Right atrium auricular region (tissue), 2 donors: ENCODE results near the gene NEDD4L. TPM values are rescaled to one million over a fixed set of nuclear protein-coding genes. Genes with fewer than 3 reads are reported as not detected.

Experiments
- DNase-seq: peaks from one replicate; pipeline ENCODE4 v3.0.0-alpha.2; 2019; ENCODE audit warnings: low spot score
- H3K27ac ChIP-seq, 2 donors: fragments of 200-600 bp; sonication (generic); 1 replicate in 1 of 2; 2 replicates in 1 of 2; pipeline ENCODE4 v1.5.1; 2016 to 2019
- H3K27me3 ChIP-seq, 2 donors: fragments of 200-600 bp; sonication (generic); one replicate each; pipeline versions ENCODE4 v1.5.1 to v1.6.0; 2017 to 2019
- H3K36me3 ChIP-seq: fragments of 200-600 bp; sonication (generic); one replicate; pipeline ENCODE4 v1.5.1; 2016
- H3K4me1 ChIP-seq, 2 donors: fragments of 200-600 bp; sonication (generic); one replicate each; pipeline versions ENCODE4 v1.5.1 to v1.6.0; 2017 to 2019
- H3K4me3 ChIP-seq, 2 donors: fragments of 200-600 bp; sonication (generic); 1 replicate in 1 of 2; 2 replicates in 1 of 2; pipeline ENCODE4 v1.5.1; 2017 to 2019; ENCODE audit warnings: mild to moderate bottlenecking in 1 of 2, moderate library complexity in 1 of 2
- H3K9me3 ChIP-seq, 2 donors: fragments of 200-600 bp; sonication (generic); one replicate each; pipeline ENCODE4 v1.5.1; 2019
- total RNA-seq, 2 donors: library from RNA; depleted of rRNA; stranded (reverse); fragments of >200 nt; gene quantifications; one replicate each; pipeline ENCODE4 v1.1.0, GENCODE V29; 2016
- TF ChIP-seq, protein P1 (sequence below), 2 donors: fragments of 200-600 bp; sonication (generic); IDR thresholded peaks; one replicate each; pipeline ENCODE4 v1.5.1; 2019; ENCODE audit warnings: antibody characterized with exemption in 2 of 2

The NEDD4L gene
- total RNA-seq, 2 donors from 2014 or later = 45.0 to 68.0 TPM

DNA sequence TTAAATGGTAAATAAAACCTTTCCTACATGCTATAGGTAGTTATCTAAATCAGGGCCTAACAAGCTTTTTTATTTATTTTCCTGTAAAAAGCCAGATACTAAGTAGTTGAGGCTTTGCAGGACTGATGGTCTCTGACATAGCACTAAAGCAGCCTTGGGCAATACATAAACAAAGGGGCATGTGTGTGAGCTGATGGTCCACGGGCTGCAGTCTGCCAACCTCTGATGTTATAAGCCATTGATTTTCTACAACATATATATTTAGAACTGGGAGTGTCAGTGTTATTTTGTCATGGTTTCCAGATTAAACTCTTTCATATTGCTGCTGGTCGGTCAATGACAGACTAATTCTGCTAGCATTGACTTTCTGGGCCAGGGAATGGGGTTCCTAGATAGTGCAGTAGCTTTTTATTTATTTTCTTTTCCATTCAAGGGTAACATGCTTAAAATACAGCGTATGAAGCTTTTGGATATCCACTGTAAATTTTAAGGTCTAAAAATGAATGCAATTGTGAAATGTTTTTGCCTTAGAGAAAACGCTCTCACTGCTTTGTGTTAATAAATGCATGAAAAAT, 134.0 kb downstream of the NEDD4L start:
- Histone ChIP-seq H3K9me3 (no peaks in the 10 kb centered on the region), H3K27me3 (no peaks in the 10 kb centered on the region), H3K4me3 (no peak overlapping the region), H3K4me1 (peaks cover 0 to 6% of the 10 kb centered on the region in 2 donors), H3K36me3 (no peaks in the 10 kb centered on the region), H3K27ac (no peak overlapping the region)
- no peak for DNase-seq
- TF ChIP-seq, protein P1, sequence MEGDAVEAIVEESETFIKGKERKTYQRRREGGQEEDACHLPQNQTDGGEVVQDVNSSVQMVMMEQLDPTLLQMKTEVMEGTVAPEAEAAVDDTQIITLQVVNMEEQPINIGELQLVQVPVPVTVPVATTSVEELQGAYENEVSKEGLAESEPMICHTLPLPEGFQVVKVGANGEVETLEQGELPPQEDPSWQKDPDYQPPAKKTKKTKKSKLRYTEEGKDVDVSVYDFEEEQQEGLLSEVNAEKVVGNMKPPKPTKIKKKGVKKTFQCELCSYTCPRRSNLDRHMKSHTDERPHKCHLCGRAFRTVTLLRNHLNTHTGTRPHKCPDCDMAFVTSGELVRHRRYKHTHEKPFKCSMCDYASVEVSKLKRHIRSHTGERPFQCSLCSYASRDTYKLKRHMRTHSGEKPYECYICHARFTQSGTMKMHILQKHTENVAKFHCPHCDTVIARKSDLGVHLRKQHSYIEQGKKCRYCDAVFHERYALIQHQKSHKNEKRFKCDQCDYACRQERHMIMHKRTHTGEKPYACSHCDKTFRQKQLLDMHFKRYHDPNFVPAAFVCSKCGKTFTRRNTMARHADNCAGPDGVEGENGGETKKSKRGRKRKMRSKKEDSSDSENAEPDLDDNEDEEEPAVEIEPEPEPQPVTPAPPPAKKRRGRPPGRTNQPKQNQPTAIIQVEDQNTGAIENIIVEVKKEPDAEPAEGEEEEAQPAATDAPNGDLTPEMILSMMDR (IDR thresholded peaks at IDR 0.05) = no peak

DNA sequence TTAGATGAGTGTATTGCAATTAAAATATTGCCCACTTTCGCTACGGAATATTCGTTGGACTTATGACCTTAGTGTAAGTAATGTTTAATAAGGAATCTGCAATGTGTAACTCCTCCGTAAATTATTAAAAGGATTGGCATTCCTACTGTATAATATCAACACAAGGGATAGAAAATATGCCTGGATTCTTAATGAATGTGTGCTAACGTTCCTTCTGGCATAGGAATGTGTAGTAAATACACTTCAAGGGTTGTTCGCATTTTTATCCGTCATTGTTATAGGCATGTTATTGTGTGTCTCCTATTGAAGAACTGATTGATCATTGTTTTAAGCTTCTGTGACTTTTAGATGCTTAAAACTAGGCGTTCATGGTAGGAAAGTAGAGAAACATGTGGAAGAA, 134.5 kb downstream of the NEDD4L start:
- TF ChIP-seq, protein P1 (IDR thresholded peaks at IDR 0.05) = no peak
- Histone ChIP-seq H3K4me3 (no peak overlapping the region), H3K9me3 (no peaks in the 10 kb centered on the region), H3K27me3 (no peaks in the 10 kb centered on the region), H3K27ac (no peak overlapping the region), H3K4me1 (peaks cover 0 to 6% of the 10 kb centered on the region in 2 donors), H3K36me3 (no peaks in the 10 kb centered on the region)
- DNase-seq = no peak

DNA sequence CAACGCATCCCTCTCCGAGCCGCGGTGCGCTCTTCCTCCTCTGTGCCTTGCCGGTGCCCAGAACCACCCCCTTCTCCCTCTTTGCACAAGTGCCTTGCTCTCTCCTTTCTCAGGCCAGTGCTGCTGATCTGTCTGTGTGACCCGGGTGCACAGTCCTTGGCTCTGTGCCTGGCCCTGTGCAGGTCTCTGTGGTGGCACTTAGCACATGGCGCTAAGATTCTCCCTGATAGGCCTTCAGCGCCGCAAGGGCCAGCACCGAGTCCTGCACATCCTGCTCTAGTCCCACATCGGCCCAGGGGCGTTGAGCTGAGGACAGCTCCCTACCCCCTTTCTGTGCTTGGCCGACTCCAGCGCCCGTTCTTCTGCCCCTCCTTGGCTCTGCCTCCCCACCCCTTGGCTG, 136.1 kb downstream of the NEDD4L start:
- Histone ChIP-seq H3K9me3 (no peaks in the 10 kb centered on the region), H3K36me3 (no peaks in the 10 kb centered on the region), H3K4me3 (no peak overlapping the region), H3K27ac (no peak overlapping the region), H3K4me1 (peaks cover 0 to 6% of the 10 kb centered on the region in 2 donors), H3K27me3 (no peaks in the 10 kb centered on the region)
- no peak for DNase-seq
- TF ChIP-seq, protein P1 (IDR thresholded peaks at IDR 0.05) = no peak

DNA sequence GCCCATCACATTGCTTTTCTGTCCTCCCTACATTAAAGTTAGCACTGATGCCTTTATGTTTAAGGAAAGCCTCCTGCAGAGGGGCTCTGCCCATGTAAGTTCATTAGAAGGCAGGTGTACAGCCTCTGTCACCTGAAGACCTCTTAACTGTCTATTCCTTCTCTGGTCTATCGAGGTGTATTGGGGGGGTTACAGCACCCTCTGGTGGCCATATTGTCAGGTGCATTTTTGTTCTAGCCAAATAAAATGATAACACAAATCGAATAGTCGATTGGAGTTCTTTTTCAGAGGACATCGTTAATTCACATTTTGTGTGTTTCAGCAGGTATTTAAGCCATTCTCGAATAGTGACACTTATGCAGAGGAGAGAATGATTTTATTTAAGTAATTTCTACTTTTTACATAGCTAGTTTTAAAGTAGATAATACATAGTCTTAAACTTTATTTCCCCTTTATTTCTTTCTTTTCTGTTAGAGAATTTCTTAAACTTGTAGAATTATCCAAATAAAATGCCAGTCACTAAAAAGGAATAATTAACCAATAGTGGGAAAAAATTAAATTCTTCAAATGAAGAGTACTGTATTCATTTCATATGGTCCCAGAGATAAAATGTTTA, 136.8 kb downstream of the NEDD4L start:
- Histone ChIP-seq H3K4me3 (no peak overlapping the region), H3K9me3 (no peaks in the 10 kb centered on the region), H3K36me3 (no peaks in the 10 kb centered on the region), H3K4me1 (peaks cover 0 to 6% of the 10 kb centered on the region in 2 donors), H3K27me3 (no peaks in the 10 kb centered on the region), H3K27ac (no peak overlapping the region)
- TF ChIP-seq, protein P1 (IDR thresholded peaks at IDR 0.05) = peak; percentile 82 to 85
- no peak for DNase-seq

DNA sequence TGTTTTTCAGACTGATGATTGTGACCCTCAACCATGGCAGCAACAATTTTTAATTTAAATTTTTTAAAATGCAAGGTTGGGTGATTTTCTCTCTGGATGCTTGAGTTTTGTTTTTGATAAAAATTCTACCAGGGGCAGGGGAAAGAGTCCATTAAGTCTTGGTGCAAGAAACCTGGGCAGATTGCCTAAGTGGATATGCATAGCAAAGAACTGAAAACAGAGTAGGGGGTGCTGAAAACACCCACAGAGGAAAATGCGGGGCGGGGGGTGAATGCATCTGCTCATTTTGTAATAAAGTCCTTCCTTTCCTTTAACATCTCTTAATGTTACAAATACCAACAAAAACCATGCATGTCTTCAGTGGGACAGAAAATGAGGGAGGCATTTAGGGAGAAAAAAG, 138.0 kb downstream of the NEDD4L start:
- H3K27me3 ChIP-seq = no peaks in the 10 kb centered on the region
- no peaks in the 10 kb centered on the region for H3K36me3 ChIP-seq
- H3K4me3 ChIP-seq = no peak overlapping the region
- TF ChIP-seq, protein P1 (IDR thresholded peaks at IDR 0.05) = no peak
- no peak overlapping the region for H3K27ac ChIP-seq
- peaks cover 0 to 4% of the 10 kb centered on the region in 2 donors for H3K4me1 ChIP-seq
- H3K9me3 ChIP-seq = no peaks in the 10 kb centered on the region
- DNase-seq = no peak

DNA sequence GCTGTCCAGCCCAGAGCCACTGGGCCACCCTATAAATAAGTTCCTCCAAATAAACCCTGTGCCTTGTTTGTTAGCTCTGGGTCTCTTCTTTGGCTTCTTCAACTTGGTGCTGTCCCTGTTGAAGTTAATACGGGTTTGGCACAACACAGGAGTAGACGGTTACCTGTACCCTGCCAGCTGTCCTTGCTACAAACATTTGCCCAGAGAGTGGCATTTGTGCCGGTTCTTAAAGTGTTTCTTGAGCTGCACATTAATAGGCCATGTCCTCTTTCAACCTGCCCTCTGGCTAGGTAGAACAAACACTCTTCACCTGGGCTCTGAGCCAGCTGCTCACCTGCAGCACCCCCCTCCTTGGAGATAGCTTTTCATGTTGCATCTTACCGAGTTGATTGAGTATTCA, 139.2 kb downstream of the NEDD4L start:
- no peak for DNase-seq
- H3K27me3 ChIP-seq = no peaks in the 10 kb centered on the region
- no peaks in the 10 kb centered on the region for H3K4me1 ChIP-seq
- no peak overlapping the region for H3K4me3 ChIP-seq
- H3K36me3 ChIP-seq = no peaks in the 10 kb centered on the region
- no peaks in the 10 kb centered on the region for H3K9me3 ChIP-seq
- TF ChIP-seq, protein P1 (IDR thresholded peaks at IDR 0.05) = no peak
- no peak overlapping the region for H3K27ac ChIP-seq
